HG02798 (cell line): ENCODE results near the gene FAM3D.

Experiments used
- ATAC-seq: cut with Tn5 transposase; IDR thresholded peaks from one replicate; pipeline ENCODE4 v1.9.1; 2021; ENCODE audit warnings: mild to moderate bottlenecking; ENCODE audit not compliant: unreplicated experiment, poor library complexity

The FAM3D gene

GRCh38 chr3:58604031-58604430 lies 62.5 kb downstream of the FAM3D start:
- ATAC-seq: no peak

GRCh38 chr3:58603606-58604005 lies 63.0 kb downstream of the FAM3D start:
- ATAC-seq: no peak

- no peak for ATAC-seq
Observed at GRCh38 chr3:58597770-58598310, 68.7 kb downstream of the FAM3D start.

DNA sequence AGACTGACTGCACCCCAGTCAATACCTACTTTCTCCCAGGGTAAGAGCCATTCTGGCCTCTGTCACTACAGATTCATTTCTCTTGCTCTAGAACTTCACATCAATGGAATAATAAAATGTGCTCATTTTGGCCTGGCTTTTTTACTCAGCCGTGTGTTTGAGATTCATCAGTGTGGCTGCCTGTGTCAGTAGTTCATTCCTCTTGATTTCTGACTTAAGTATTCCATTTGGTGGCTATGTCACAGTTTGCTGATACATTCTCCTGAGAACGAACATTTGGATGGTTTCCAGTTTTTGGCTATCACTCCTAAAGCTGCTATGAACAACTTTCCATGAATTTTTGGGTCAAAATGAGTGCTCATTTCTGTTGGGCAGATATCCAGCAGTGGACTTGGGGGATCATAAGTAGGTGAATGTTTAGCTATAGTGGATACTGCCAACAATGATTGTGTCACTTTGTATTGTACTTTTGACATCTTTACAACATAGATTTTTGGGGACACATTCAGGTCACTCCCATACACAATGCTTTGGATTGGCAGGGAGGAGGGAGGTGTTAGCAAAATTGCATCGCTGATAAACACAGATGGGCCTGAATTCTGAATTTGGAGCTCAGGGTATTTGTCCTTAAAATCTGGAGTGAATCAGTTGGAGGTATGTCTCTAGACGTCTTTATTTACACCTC lies 69.6 kb downstream of the FAM3D start:
- ATAC-seq: no peak

DNA sequence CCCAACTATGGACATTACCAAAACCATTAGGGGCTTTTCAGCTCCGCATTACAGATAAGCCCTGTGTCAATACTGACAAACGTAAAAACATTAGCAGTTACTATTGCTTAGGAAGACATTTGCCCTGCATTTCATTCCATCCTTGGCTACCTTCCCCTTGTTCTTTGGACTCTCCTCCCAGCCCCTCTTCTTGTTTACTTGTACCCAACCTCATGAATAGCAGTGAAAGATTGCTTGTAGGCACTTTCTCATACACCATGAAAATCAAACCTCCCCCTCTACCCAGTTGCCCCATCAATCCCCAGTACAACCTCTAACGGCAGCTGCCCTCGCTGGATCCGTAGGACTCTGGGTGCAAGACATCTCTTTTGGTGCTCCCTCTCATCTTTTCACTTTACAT lies 72.5 kb downstream of the FAM3D start:
- ATAC-seq: no peak

DNA sequence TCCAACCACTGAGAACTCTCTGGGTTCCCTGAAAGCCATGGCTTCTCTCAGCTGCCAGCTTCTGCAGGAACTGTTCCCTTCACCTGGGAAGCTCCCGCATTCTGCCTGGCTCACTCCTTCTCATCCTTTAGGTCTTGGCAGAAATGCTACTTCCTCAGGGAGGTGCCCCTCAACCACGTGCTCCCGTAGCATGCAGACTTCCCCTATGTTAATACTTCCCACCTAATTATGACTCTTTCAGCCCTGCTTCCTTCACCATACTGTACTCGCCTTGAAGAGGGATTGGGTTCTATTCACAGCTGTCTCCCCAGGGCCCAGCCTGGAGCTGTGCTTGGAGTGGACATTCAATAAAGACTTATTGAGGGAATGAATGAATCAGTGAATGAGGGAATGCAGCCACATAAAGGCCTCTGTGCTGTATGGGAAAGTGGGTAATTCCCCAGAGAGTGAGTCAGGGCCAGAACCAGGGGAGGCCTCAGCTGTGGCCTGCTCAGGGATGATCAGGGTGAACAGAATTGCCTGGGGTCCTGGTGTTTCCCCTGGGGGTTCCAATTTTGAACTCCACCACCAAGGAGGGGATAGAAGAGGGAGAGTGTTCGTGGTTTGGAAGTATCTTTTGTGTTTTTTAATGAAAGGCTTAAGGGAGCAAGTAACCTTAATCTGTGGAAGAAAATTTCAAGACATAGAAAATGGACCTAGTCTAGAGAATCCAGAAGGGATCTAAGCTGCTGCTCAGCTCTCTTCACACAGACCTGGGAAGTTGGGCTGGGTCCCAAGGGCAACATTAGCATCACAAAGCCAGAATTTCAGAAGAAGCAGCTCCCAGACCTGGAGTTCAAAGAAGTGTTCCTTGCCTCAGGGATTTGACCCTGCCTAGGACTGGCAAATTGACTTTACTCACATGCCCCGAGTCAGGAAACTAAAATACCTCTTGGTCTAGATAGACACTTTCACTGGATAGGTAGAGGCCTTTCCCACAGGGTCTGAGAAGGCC lies 74.8 kb downstream of the FAM3D start:
- no peak for ATAC-seq

- no peak for ATAC-seq
Observed at GRCh38 chr3:58588030-58588614, 78.5 kb downstream of the FAM3D start.

DNA sequence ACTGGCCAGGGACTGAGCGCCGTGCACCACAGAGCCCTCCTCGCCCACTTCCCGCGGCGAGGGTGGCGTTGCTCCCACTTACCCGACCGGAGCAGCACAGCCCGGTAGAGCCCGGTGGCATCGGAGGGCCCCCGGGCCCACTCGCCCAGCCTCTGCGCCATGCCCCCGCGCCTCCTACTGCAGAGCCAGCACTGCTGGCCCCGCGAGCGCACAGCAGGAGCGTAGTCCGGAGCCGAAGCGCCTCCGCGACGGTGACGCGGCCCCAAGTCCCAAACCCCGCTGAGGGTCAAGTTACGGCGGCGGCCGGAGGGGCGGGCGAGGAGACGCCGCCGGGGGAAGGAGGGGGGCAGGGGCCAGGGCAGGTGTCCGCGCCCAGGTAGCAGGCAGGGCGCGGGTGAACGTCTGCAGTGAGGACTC lies 79.8 kb downstream of the FAM3D start:
- no peak for ATAC-seq

DNA sequence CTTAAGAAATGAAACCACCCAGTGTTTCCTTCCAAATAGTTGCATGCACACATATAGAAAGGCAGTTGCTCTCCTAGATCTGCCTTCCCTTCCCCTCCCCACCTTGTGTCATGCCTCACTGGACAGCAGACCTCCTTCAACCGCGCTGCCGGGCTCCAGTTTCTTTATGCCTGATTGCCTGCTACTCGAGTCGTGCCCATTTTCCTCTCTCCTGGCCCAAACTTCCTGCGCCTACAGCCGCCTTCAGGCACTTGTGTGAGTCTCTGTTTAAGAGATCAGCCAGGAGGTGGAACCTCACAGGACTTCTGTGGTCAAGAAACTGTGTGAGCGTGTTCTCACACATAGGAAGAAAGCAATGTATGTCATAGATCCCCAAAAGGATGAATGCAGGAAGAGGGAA lies 80.6 kb downstream of the FAM3D start:
- ATAC-seq: no peak

DNA sequence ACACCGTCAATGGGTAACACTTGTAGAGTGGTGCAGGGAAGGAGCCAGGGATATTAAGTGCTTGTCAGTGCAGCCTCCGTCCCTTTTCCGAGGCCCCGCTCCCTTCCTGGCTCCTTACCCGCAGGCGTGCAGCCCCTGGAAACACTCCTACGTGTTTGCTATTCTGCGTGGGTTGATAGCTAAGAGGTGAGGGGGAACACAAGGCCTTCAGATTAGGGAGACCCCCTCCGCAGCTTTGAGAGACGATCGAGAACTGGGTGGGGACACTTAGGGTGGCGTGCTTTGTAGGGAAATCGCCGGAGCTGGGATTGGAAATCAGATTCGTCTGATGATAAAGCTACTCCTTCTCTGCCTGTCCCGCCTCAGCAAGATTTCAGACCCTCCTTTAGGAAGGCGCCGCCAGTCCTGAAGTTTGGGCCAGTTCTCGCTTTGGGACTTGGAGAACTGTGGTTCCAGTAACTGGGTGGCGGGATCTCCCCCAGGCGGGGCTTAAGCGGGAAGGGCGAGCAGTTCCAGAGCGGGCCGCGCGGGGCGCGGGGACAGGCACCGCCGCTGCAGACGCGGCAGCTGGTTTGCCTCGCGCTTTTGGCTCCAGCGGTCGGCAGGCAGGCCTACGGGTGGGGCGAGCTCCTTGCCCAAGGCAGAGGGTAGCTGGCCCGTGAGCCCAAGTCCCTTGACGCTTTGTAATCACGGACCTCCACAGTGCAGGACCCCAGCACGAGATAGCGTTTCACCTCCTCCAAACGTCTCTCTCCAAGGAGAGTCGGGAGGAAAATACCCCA lies 81.4 kb downstream of the FAM3D start:
- peak; percentile 92 for ATAC-seq

DNA sequence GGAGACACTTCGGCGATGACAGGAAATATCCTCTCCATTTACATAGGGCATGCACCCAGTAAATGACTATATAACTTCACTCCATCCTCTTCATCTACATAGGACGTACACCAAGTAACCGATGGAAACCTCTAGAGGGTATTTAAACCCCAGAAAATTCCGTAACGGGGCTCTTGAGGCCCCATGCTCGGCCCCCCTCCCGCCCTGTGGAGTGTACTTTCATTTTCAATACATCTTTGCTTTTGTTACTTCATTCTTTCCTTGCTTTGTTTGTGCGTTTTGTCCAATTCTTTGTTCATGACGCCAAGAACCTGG lies 81.9 kb downstream of the FAM3D start:
- ATAC-seq: no peak
